ENCODE results near the gene SLC12A4.

SLC12A4 gene

DNA sequence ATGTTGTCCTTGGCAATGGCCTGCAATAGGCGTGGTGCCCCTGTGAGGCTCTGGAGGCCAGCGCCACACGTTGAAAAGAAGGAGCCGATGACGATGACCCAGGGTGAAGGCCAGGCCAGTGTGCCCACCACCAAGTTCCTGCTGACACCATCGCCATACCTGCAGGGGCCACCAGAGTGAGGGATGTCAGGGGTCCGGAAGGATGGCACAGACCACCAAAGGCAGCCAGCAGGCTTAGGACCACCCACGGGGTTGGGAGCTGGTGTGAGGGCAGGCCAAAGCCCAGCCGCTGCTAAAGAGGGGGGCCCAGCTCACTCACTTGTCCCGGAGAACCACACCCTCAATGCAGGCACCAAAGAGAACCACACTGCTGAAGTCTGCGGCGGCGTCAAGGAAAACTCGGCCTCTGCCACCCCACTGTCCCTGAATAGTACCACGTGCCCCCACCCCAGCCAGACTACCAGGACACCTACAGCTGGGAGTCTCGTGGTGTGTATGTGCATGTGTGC is 18.0 kb downstream of the SLC12A4 start:
- in situ Hi-C loops (cut with MboI; ENCODE audit: low pct_unique_long_range_greater_than_20kb, low sequenced_read_pairs, unreplicated experiment): no loop called here
- TF ChIP-seq, protein P1, sequence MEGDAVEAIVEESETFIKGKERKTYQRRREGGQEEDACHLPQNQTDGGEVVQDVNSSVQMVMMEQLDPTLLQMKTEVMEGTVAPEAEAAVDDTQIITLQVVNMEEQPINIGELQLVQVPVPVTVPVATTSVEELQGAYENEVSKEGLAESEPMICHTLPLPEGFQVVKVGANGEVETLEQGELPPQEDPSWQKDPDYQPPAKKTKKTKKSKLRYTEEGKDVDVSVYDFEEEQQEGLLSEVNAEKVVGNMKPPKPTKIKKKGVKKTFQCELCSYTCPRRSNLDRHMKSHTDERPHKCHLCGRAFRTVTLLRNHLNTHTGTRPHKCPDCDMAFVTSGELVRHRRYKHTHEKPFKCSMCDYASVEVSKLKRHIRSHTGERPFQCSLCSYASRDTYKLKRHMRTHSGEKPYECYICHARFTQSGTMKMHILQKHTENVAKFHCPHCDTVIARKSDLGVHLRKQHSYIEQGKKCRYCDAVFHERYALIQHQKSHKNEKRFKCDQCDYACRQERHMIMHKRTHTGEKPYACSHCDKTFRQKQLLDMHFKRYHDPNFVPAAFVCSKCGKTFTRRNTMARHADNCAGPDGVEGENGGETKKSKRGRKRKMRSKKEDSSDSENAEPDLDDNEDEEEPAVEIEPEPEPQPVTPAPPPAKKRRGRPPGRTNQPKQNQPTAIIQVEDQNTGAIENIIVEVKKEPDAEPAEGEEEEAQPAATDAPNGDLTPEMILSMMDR (IDR thresholded peaks at IDR 0.05; ENCODE audit: extremely low read depth, insufficient read depth, missing control alignments): no peak
- no peak for DNase-seq (ENCODE audit: low spot score)

DNA sequence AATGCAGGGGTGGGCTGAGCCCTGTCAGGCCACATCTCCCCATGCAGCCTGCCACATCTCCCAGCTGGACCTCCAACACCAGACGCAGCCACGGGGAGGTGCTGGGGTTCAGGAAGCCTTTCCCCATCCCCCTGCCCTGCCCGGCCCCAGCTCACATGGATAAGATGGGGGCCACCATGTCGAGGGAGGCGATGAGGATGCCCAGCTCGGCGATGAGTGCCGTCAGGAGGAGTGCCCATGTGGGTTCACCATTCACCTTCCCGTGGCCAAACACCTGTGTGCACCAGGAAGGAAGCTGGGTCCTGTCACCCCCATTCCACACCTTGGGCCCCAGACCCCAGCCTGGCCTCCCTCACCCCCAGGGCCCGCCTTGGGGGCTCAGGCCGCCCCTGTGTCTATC is 18.8 kb downstream of the SLC12A4 start:
- no peak for DNase-seq (ENCODE audit: low spot score)
- TF ChIP-seq, protein P1 (IDR thresholded peaks at IDR 0.05; ENCODE audit: extremely low read depth, insufficient read depth, missing control alignments): no peak
- in situ Hi-C loops (cut with MboI; ENCODE audit: low pct_unique_long_range_greater_than_20kb, low sequenced_read_pairs, unreplicated experiment): no loop called here

DNA sequence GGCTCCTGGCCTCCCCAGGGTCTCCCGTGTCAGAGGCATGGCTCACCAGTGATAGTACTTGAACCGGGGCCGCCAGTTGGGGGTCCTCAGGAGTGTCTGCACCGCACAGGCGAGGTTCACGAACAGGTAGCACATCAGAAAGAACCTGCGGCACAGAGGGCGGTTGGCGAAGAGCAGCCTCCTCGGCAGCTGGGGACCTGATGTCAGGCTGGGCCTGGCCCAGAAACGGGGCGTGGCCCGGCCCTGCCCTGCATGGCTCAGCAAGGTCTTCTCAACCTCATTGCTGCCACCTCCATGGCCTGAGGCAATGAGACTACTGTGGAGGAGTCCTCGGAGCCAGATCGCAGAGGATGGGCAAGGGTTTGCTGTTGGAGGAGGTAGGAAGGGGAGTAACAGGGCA is 20.4 kb downstream of the SLC12A4 start:
- in situ Hi-C loops (cut with MboI; ENCODE audit: low pct_unique_long_range_greater_than_20kb, low sequenced_read_pairs, unreplicated experiment): no loop called here
- TF ChIP-seq, protein P1 (IDR thresholded peaks at IDR 0.05; ENCODE audit: extremely low read depth, insufficient read depth, missing control alignments): no peak
- DNase-seq (ENCODE audit: low spot score): no peak

DNA sequence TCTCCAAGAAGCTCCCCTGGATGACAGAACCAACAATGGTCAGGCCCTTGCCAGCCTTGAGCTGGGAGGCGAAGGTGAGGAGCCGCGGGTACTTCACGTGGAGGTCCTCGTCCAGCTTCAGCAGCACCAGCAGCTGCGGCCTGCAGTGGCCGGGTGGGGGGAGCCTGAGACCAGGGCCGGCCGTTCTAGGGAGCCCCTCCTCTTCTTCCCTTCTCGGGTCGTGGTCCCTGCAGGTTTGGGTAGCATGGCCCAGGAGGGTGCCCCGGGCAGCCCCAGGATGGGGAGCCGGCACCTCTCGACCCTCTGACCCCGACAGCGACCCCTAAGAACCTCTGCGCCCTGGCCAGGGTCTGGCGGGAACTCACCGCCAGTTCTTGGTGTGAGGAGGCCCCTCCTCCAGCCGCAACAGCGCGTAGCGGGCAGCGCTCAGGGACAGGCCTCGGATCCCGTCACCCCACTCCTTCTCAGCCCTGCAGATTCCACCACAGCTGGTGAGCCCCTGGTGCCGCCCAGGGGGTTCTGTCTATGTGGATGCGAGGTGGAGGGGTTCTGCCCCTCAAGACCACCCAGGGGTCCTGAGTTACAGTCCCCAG is 21.4 kb downstream of the SLC12A4 start:
- TF ChIP-seq, protein P1 (IDR thresholded peaks at IDR 0.05; ENCODE audit: extremely low read depth, insufficient read depth, missing control alignments): no peak
- in situ Hi-C loops (cut with MboI; ENCODE audit: low pct_unique_long_range_greater_than_20kb, low sequenced_read_pairs, unreplicated experiment): no loop called here

DNA sequence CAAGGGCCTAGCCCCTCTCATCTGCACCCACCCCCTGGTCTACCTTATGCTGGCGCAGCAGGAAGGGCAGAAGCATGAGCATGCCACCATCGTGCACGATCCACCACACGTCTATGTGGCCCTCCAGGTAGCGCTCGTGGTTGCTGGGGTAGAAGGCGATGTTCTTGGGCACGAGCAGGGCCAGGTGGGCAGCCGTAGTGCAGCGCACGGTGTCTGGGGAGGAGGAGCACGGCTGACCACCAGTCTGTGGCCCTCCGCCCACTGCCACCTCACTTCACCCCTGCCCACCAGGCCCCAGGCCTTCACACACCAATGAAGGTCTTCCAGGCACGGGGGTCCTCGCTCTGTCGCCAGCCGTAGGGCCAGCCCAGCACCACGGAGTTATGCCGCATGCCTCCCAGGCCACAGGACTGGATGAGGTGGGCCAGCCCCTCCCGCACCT is 22.3 kb downstream of the SLC12A4 start:
- TF ChIP-seq, protein P1 (IDR thresholded peaks at IDR 0.05; ENCODE audit: extremely low read depth, insufficient read depth, missing control alignments): no peak
- DNase-seq (ENCODE audit: low spot score): no peak
- in situ Hi-C loops (cut with MboI; ENCODE audit: low pct_unique_long_range_greater_than_20kb, low sequenced_read_pairs, unreplicated experiment): no loop called here

More for the DNA sequence above, 21.4 kb downstream of the SLC12A4 start:
- no peak for DNase-seq (ENCODE audit: low spot score)

DNA sequence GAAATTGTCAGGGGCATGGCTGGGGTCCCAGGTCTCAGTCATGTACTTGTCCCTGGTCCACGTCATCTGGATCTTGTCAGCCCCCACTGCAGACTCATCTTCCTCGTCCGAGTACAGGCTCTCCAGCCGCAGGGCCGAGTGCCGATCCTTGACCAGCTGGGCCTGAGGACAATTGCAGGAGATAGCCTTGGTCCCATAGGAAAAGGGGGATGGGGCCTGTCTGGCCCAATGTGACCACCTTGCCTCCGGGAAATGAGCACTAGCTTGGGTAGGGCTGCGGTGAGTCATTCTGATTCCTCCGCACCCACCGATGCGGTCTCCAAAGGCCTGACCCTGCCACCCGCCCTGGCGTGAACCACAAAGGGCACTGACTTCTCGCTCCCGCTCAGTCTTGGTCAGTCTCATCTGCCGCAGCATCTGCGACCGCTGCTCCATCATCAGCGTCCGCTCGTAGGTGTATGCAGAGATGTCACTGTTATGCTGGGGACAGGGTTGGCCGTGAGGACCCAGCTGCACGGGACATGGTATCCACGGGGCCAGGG is 23.0 kb downstream of the SLC12A4 start:
- in situ Hi-C loops (cut with MboI; ENCODE audit: low pct_unique_long_range_greater_than_20kb, low sequenced_read_pairs, unreplicated experiment): no loop called here
- TF ChIP-seq, protein P1 (IDR thresholded peaks at IDR 0.05; ENCODE audit: extremely low read depth, insufficient read depth, missing control alignments): no peak

More for the DNA sequence above, 23.0 kb downstream of the SLC12A4 start:
- no peak for DNase-seq (ENCODE audit: low spot score)

All from GM13977 (cell line).